Thyroid gland (tissue), 4 donors: ENCODE measurements around the gene CADPS.

ENCODE experiments used
- CTCF ChIP-seq, 6 experiments: fragments of 200-600 bp in 3 of 6; fragments of 450-650 bp in 3 of 6; sonication (generic) in 3 of 6; IDR thresholded peaks; one replicate each; pipeline ENCODE4 v1.5.1; 2016 to 2019; ENCODE audit warnings: antibody characterized with exemption in 6 of 6, mild to moderate bottlenecking in 2 of 6, inconsistent platforms in 1 of 6, moderate library complexity in 1 of 6
- POLR2A ChIP-seq, 2 donors: fragments of 450-650 bp; IDR thresholded peaks; one replicate each; pipeline ENCODE4 v1.6.1; 2017; ENCODE audit warnings: antibody characterized with exemption in 2 of 2, mild to moderate bottlenecking in 2 of 2, moderate library complexity in 1 of 2

GRCh38 chr3:62542185-62542584 is 333.0 kb downstream of the CADPS start:
- TF ChIP-seq CTCF (IDR thresholded peaks at IDR 0.05) = no peak
- no peak for TF ChIP-seq POLR2A (IDR thresholded peaks at IDR 0.05)
